GM23338 (cell line): Measurements from ENCODE around the gene SPRYD7. TPM values are rescaled to one million over a fixed set of nuclear protein-coding genes. Genes with fewer than 3 reads are reported as not detected.

Source experiments
- ATAC-seq: fragments of 200-7000 bp; cut with Tn5 transposase; 3 replicates; pipeline ENCODE4 v1.9.1; 2020
- DNase-seq: peaks from one replicate; pipeline ENCODE4 v3.0.0-alpha.2; 2015; ENCODE audit warnings: low spot score
- H2AFZ ChIP-seq: fragments of 200-600 bp; sonication (generic); 2 replicates; pipeline ENCODE4 v1.8.0; 2016; ENCODE audit warnings: antibody characterized with exemption, mild to moderate bottlenecking, moderate library complexity
- H3F3A ChIP-seq: fragments of 200-600 bp; sonication (generic); replicated peaks from 2 replicates; pipeline ENCODE4 v1.8.0; 2017; ENCODE audit warnings: antibody characterized with exemption, mixed run types, low read depth
- H3K27ac ChIP-seq: fragments of 200-600 bp; sonication (generic); 2 replicates; pipeline ENCODE4 v1.6.1; 2016; ENCODE audit warnings: low read depth
- H3K27me3 ChIP-seq: fragments of 200-600 bp; sonication (generic); 2 replicates; pipeline ENCODE4 v1.8.0; 2016; ENCODE audit warnings: mild to moderate bottlenecking, mixed run types, moderate library complexity; ENCODE audit not compliant: insufficient read depth
- H3K36me3 ChIP-seq: fragments of 200-600 bp; sonication (generic); 2 replicates; pipeline ENCODE4 v1.8.0; 2016; ENCODE audit warnings: mild to moderate bottlenecking; ENCODE audit not compliant: insufficient read depth
- H3K4me1 ChIP-seq: fragments of 200-600 bp; sonication (generic); 2 replicates; pipeline ENCODE4 v1.8.0; 2016; ENCODE audit warnings: mild to moderate bottlenecking, moderate library complexity; ENCODE audit not compliant: insufficient read depth
- H3K4me2 ChIP-seq: fragments of 200-600 bp; sonication (generic); 2 replicates; pipeline ENCODE4 v1.7.1; 2017; ENCODE audit warnings: mixed run types
- H3K4me3 ChIP-seq: fragments of 200-600 bp; sonication (generic); 2 replicates; pipeline ENCODE4 v1.6.1; 2016; ENCODE audit warnings: mixed run types
- H3K79me2 ChIP-seq: fragments of 200-600 bp; sonication (generic); replicated peaks from 2 replicates; pipeline ENCODE4 v1.8.0; 2017; ENCODE audit warnings: mild to moderate bottlenecking; ENCODE audit not compliant: insufficient read depth
- H3K9me2 ChIP-seq: fragments of 200-600 bp; sonication (generic); 2 replicates; pipeline ENCODE4 v1.8.0; 2017; ENCODE audit not compliant: insufficient read depth
- H4K20me1 ChIP-seq: fragments of 200-600 bp; sonication (generic); replicated peaks from 2 replicates; pipeline ENCODE4 v1.8.0; 2017; ENCODE audit warnings: mild to moderate bottlenecking; ENCODE audit not compliant: insufficient read depth
- H3K27ac Mint-ChIP-seq: 2 replicates; pipeline ENCODE4 v1.8.0; 2020; ENCODE audit warnings: inconsistent platforms, mild to moderate bottlenecking, moderate library complexity, mixed read lengths
- H3K27me3 Mint-ChIP-seq: 3 replicates; pipeline ENCODE4 v1.8.0; 2022; ENCODE audit warnings: low read depth, mild to moderate bottlenecking, moderate library complexity, mixed read lengths, inconsistent platforms; ENCODE audit not compliant: insufficient read depth, poor library complexity
- H3K36me3 Mint-ChIP-seq: 3 replicates; pipeline ENCODE4 v1.8.0; 2021; ENCODE audit warnings: low read depth, mild to moderate bottlenecking, inconsistent platforms, moderate library complexity, mixed read lengths
- H3K4me1 Mint-ChIP-seq: 3 replicates; pipeline ENCODE4 v1.8.0; 2020; ENCODE audit warnings: mild to moderate bottlenecking, inconsistent platforms, mixed read lengths
- H3K4me3 Mint-ChIP-seq: 3 replicates; pipeline ENCODE4 v1.8.0; 2021; ENCODE audit warnings: moderate library complexity, mild to moderate bottlenecking, inconsistent platforms, mixed read lengths
- H3K9me3 Mint-ChIP-seq: 3 replicates; pipeline ENCODE4 v1.8.0; 2020; ENCODE audit warnings: moderate library complexity, mild to moderate bottlenecking, inconsistent platforms, mixed read lengths
- CREB1 ChIP-seq: fragments of 250-450 bp; sonication (Bioruptor Pico); IDR thresholded peaks from 2 replicates; pipeline ENCODE4 v1.5.0; 2020; ENCODE audit warnings: low read depth, mild to moderate bottlenecking, moderate library complexity
- ETS1 ChIP-seq: IDR thresholded peaks from 2 replicates; pipeline ENCODE4 v1.6.1; 2016; ENCODE audit warnings: antibody characterized with exemption
- EZH2phosphoT487 ChIP-seq: fragments of 200-600 bp; sonication (generic); IDR thresholded peaks from one replicate; pipeline ENCODE4 v1.8.1; 2018; ENCODE audit warnings: antibody characterized with exemption; ENCODE audit not compliant: unreplicated experiment
- NANOG ChIP-seq: IDR thresholded peaks from 2 replicates; pipeline ENCODE4 v1.6.1; 2016; ENCODE audit warnings: antibody characterized with exemption, borderline replicate concordance
- STAT1 ChIP-seq: IDR thresholded peaks from one replicate; pipeline ENCODE4 v1.6.1; 2016; ENCODE audit warnings: antibody characterized with exemption; ENCODE audit not compliant: unreplicated experiment
- ZNF114 ChIP-seq: fragments of 250-450 bp; sonication (Bioruptor Pico); IDR thresholded peaks from 2 replicates; pipeline ENCODE4 v1.5.0; 2020; ENCODE audit warnings: mild to moderate bottlenecking, moderate library complexity
- ZNF331 ChIP-seq: fragments of 250-450 bp; sonication (Bioruptor Pico); IDR thresholded peaks from 2 replicates; pipeline ENCODE4 v1.5.0; 2020; ENCODE audit warnings: low read depth, mild to moderate bottlenecking, moderate library complexity
- ZNF462 ChIP-seq: fragments of 250-450 bp; sonication (Bioruptor Pico); IDR thresholded peaks from 2 replicates; pipeline ENCODE4 v1.5.0; 2020; ENCODE audit warnings: mild to moderate bottlenecking, moderate library complexity
- polyA plus RNA-seq: library from polyadenylated mRNA; unstranded; fragments of >200 nt; fragmentation: Nextera tagmentation; extraction: Ambion mirVana; gene quantifications from 2 replicates; pipeline ENCODE4 v1.2.1, GENCODE V29; 2016
- total RNA-seq: library from RNA; depleted of rRNA; stranded (reverse); fragments of >200 nt; shearing (Covaris generic); gene quantifications from 2 replicates; pipeline ENCODE4 v1.2.3, GENCODE V29; 2014
- TF ChIP-seq, protein P1 (sequence below): IDR thresholded peaks from one replicate; pipeline ENCODE4 v1.6.1; 2018; ENCODE audit warnings: antibody characterized with exemption; ENCODE audit not compliant: unreplicated experiment

SPRYD7 gene
- total and polyA plus RNA-seq, 2 experiments from 2014 or later: 2.9 to 7.4 TPM

- Histone ChIP-seq H3K27ac (no peak overlapping the region), H3K4me1 (no peaks in the 10 kb centered on the region), H3K4me2 (no peak overlapping the region), H2AFZ (no peak overlapping the region), H3K4me3 (no peak overlapping the region), H3F3A (no peaks in the 10 kb centered on the region), H3K9me2 (no peaks in the 10 kb centered on the region), H4K20me1 (no peaks in the 10 kb centered on the region), H3K27me3 (peaks cover 11% of the 10 kb centered on the region), H3K36me3 (no peaks in the 10 kb centered on the region), H3K79me2 (no peaks in the 10 kb centered on the region)
- H3K4me3 Mint-ChIP-seq: no peak overlapping the region
- H3K4me1 Mint-ChIP-seq: peaks cover 4% of the 10 kb centered on the region; the same call in 1 of the 3 replicates
- H3K27me3 Mint-ChIP-seq: peaks cover 14% of the 10 kb centered on the region
- ATAC-seq (no peak), DNase-seq (no peak)
- no peaks in the 10 kb centered on the region; the same call in 2 of the 3 replicates for H3K36me3 Mint-ChIP-seq
- TF ChIP-seq ZNF462 (CRISPR knock-in tag) (no peak), CREB1 (CRISPR knock-in tag) (no peak), EZH2phosphoT487 (no peak)
- no peak overlapping the region for H3K27ac Mint-ChIP-seq
- no peaks in the 10 kb centered on the region for H3K9me3 Mint-ChIP-seq
Measured at GRCh38 chr13:49938921-49939320, 2.8 kb upstream of the SPRYD7 start.

DNA sequence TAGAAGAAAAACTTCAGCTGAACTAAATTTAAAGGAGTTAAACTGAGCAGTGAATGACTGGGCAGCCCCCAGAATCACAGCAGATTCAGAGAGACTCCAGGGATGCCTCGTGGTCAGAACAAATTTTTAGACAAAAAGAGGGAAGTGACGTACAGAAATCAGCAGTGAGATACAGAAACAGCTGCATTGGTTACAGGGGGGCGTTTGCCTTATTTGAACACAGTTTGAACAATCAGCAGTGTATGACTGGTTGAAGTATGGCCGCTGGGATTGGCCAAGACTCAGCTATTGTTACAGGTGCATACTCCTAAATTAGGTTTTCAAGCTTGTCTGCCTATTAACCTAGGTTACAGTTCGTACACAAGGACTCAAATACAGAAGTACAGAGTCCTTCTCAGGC is 2.2 kb upstream of the SPRYD7 start:
- Mint-ChIP-seq H3K9me3 (no peaks in the 10 kb centered on the region), H3K27me3 (peaks cover 14% of the 10 kb centered on the region), H3K4me3 (no peak overlapping the region), H3K4me1 (peaks cover 4% of the 10 kb centered on the region; the same call in 1 of the 3 replicates), H3K27ac (no peak overlapping the region), H3K36me3 (no peaks in the 10 kb centered on the region; the same call in 2 of the 3 replicates)
- DNase-seq: no peak
- Histone ChIP-seq H3K79me2 (no peaks in the 10 kb centered on the region), H3F3A (no peaks in the 10 kb centered on the region), H3K4me3 (no peak overlapping the region), H3K27ac (no peak overlapping the region), H3K4me2 (no peak overlapping the region), H3K9me2 (no peaks in the 10 kb centered on the region), H3K36me3 (no peaks in the 10 kb centered on the region), H3K27me3 (peaks cover 11% of the 10 kb centered on the region), H3K4me1 (no peaks in the 10 kb centered on the region), H4K20me1 (no peaks in the 10 kb centered on the region), H2AFZ (no peak overlapping the region)
- ATAC-seq: no peak
- no peak for TF ChIP-seq EZH2phosphoT487
- no peak for TF ChIP-seq ETS1
- no peak for TF ChIP-seq NANOG
- TF ChIP-seq CREB1 (CRISPR knock-in tag): no peak
- TF ChIP-seq, protein P1, sequence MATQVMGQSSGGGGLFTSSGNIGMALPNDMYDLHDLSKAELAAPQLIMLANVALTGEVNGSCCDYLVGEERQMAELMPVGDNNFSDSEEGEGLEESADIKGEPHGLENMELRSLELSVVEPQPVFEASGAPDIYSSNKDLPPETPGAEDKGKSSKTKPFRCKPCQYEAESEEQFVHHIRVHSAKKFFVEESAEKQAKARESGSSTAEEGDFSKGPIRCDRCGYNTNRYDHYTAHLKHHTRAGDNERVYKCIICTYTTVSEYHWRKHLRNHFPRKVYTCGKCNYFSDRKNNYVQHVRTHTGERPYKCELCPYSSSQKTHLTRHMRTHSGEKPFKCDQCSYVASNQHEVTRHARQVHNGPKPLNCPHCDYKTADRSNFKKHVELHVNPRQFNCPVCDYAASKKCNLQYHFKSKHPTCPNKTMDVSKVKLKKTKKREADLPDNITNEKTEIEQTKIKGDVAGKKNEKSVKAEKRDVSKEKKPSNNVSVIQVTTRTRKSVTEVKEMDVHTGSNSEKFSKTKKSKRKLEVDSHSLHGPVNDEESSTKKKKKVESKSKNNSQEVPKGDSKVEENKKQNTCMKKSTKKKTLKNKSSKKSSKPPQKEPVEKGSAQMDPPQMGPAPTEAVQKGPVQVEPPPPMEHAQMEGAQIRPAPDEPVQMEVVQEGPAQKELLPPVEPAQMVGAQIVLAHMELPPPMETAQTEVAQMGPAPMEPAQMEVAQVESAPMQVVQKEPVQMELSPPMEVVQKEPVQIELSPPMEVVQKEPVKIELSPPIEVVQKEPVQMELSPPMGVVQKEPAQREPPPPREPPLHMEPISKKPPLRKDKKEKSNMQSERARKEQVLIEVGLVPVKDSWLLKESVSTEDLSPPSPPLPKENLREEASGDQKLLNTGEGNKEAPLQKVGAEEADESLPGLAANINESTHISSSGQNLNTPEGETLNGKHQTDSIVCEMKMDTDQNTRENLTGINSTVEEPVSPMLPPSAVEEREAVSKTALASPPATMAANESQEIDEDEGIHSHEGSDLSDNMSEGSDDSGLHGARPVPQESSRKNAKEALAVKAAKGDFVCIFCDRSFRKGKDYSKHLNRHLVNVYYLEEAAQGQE: no peak
- TF ChIP-seq STAT1: no peak
- no peak for TF ChIP-seq ZNF331 (CRISPR knock-in tag)
- no peak for TF ChIP-seq ZNF114 (CRISPR knock-in tag)
